ENCODE measurements around the gene VSTM2L. TPM values are rescaled to one million over a fixed set of nuclear protein-coding genes. Genes with fewer than 3 reads are reported as not detected.

VSTM2L gene
- polyA plus RNA-seq, 3 donors = 0.78 to 0.90 (median 0.82) TPM

DNA sequence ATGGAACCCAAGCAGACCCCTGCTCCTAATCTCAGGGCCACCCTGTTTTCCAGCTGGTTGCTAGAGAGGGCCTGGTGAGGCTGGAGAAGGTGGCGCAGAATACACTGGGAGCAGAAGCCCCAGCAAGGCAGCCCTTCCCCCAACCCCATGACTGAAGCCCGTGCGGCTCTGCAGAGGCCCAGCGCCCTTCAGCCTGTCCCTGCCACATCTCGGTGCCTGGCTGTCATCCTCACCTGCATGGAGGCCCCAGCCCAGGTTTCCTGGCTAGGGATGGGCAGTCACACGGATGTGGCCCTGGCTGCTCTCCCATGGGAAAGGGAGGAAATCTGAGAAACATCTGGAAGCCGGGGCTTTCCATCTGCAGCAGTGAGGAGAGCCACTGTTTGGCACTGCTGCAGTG lies 26.1 kb upstream of the VSTM2L start:
- no peak overlapping the region for H3K27ac ChIP-seq (ENCODE audit: low read depth, low read length)
- WGBS, 3 donors = 57 to 74% (median 72%) methylated on average over 7 of the region's 7 CpGs

- H3K27ac ChIP-seq (ENCODE audit: low read depth, low read length) = no peak overlapping the region
- WGBS, 3 donors = 74 to 78% (median 75%) methylated on average over 20 of the region's 20 CpGs
Measured at GRCh38 chr20:37877832-37878772, 24.8 kb upstream of the VSTM2L start.

DNA sequence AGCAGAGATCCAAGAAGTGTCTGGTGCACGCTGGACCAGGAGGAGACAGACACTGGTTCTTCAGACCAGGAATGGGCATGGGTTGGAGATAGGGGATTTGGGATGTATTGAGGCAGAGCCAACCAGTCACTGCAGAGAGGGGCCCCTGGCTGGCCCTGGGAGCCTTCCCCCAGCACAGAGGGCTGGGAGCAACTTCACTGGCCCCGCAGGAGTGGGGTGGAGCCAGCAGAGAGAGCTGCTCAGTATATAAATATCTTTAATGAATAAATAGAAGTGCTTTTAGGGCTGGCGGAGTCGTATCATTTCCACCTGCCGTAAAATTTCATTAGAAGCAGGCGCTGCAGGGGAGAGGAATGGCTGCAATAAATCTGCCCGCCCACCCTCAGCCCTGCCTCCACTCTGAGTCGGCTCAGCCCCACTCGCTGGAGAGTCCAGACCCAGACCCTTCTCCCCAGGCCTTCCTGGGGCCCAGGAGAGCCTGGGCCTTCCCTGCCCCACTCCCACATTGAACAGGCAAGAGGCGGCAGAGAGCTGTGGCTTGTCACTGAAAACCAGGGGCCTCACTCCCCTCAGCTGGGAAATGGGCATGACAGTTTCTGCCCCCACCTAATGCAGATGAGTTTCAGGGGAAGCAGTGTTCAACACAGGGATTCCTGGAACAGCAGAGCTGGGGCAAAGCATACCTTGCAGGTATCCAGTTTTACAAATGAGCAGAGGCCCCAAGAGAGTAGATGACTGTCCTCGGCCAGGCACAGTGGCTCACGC lies 23.9 kb upstream of the VSTM2L start:
- no peak overlapping the region for H3K27ac ChIP-seq (ENCODE audit: low read depth, low read length)
- 73 to 80% (median 80%) methylated on average over 12 of the region's 12 CpGs for WGBS, 3 donors

DNA sequence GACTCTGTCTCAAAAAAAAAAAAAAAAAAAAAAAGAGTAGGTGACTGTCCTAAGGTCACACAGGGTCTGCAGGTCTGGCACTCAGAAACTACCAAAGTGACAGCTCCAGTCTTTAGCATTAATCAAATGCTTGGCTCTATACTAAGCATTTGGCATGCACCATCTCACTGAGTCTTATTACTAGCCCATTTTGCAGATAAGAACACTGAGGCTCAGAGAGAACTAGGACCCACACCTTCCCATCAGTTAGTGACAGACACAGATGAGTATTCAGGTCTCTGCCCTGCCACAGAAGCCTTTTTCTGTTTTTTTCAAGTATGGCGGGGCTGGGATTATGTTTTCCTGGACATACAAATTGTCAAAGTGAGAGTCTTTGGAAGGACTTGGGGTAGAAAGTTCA lies 23.1 kb upstream of the VSTM2L start:
- WGBS, 3 donors = 91 to 100% (median 100%) methylated on average over 1 of the region's 1 CpG
- no peak overlapping the region for H3K27ac ChIP-seq (ENCODE audit: low read depth, low read length)

- H3K27ac ChIP-seq (ENCODE audit: low read depth, low read length) = no peak overlapping the region
Measured at GRCh38 chr20:37880726-37881591, 22.0 kb upstream of the VSTM2L start.

DNA sequence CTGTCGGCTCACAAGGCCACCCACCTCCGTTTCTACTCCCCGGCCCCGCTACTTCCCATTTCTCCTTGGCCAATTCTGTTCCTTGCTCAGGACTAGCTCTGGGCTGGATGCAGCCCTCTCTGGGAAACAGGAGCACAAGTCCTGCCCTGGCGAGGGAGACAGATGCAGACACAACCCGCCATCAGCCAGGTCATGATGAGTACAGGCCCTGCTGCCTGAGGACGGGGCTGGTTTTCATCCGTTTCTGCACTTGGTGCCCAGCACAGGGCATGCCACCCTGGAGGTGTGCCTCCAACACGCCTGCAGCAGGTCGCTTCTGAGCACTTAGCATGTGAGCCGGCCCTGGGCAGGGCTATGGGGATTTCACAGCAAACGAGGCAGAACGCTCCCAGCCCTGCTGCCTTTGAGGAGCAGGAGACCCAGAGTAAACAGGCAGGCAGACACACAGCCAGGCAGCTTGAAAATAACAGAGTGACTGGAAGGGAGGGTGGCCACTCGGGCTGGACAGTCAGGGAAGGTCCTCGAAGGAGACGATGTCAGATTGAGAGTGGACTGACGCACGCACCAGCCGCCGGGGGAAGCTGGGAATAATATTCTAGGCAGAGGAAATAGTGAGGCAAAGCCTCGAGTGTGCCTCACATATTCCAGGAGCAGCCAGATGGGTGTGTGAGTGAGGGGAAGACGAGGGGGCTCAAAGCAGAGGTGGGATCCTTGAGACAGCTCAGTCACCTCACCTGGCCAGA lies 21.2 kb upstream of the VSTM2L start:
- 70 to 79% (median 74%) methylated on average over 22 of the region's 22 CpGs for WGBS, 3 donors
- no peak overlapping the region for H3K27ac ChIP-seq (ENCODE audit: low read depth, low read length)

More at GRCh38 chr20:37880726-37881591, 22.0 kb upstream of the VSTM2L start:
- WGBS, 3 donors = 37 to 50% (median 46%) methylated on average over 18 of the region's 18 CpGs

DNA sequence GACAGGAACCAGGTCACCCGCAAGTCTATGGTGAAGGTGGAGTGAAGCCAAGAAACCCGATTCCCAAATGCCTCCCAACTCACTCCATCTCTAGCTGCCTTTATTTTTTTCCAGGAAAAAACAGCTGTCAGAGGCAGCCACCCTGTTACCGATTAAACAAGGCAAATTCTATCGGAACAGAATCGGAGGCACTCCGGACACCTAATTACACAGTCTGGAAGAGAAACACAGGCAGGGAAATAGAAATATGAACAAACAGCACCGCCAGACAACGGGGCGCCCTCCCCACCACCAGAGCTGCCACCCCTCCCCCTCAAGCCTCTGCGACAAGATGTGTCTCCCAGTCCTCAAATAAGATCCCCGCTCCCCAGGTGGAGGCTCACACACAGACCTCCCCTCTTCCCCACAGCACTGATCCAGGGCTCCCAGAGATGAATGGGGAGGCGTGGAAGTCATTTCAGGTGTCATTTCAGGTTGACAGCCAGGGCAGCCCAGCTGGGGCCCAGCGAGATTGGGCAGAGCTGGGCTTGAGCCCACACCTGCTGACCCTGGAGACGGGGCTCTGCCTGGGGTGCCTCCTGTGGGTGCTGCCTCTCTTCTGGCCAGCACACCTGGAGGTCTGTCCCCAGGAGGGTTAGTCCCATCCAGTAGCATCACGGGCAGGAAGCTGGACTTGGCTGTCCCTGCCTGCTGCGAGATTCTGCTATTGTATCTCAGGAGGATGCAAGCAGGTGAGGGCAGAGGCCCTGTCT lies 19.8 kb upstream of the VSTM2L start:
- no peak overlapping the region for H3K27ac ChIP-seq (ENCODE audit: low read depth, low read length)
- 57 to 81% (median 77%) methylated on average over 16 of the region's 16 CpGs for WGBS, 3 donors

GRCh38 chr20:37885042-37885441 lies 17.9 kb upstream of the VSTM2L start:
- H3K27ac ChIP-seq (ENCODE audit: low read depth, low read length) = no peak overlapping the region
- WGBS, 3 donors = 93 to 96% (median 95%) methylated on average over 8 of the region's 8 CpGs

- 46 to 58% (median 50%) methylated on average over 31 to 32 of the region's 32 CpGs for WGBS, 3 donors
- no peak overlapping the region for H3K27ac ChIP-seq (ENCODE audit: low read depth, low read length)
Measured at GRCh38 chr20:37885593-37886503, 17.1 kb upstream of the VSTM2L start.

DNA sequence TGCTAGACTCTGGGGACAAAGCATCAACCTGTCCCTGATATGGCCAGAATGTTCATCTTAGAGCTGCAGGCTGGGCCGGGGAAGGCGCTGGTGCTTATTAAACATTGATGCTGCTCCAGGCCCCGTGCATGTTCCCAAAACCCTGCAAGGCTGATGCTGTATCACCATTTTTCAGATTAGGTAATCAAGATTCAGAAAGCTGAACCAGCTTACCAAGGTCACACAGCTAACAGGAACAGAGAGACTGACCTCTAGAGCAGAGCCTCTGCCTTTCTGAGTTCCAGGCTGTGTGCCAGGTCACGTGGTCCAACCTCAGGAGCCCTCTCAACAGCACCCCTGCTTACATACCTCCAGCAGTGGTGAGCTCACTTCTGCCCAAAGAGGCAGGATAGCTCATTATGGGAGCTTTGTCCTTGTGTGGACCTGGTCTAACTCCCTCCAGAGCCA lies 16.1 kb upstream of the VSTM2L start:
- H3K27ac ChIP-seq (ENCODE audit: low read depth, low read length) = no peak overlapping the region
- 59 to 82% (median 70%) methylated on average over 4 of the region's 4 CpGs for WGBS, 3 donors

- H3K27ac ChIP-seq (ENCODE audit: low read depth, low read length) = no peak overlapping the region
- WGBS, 3 donors = 89 to 94% (median 94%) methylated on average over 10 of the region's 10 CpGs
Measured at GRCh38 chr20:37888641-37889040, 14.3 kb upstream of the VSTM2L start.

GRCh38 chr20:37890108-37890507 lies 12.8 kb upstream of the VSTM2L start:
- H3K27ac ChIP-seq (ENCODE audit: low read depth, low read length) = no peak overlapping the region
- WGBS, 3 donors = 80 to 90% (median 86%) methylated on average over 5 of the region's 5 CpGs

GRCh38 chr20:37890643-37891042 lies 12.3 kb upstream of the VSTM2L start:
- WGBS, 3 donors = 54 to 83% (median 76%) methylated on average over 13 of the region's 13 CpGs
- no peak overlapping the region for H3K27ac ChIP-seq (ENCODE audit: low read depth, low read length)

- 51 to 54% (median 52%) methylated on average over 9 of the region's 9 CpGs for WGBS, 3 donors
- H3K27ac ChIP-seq (ENCODE audit: low read depth, low read length) = no peak overlapping the region
Measured at GRCh38 chr20:37892001-37892400, 10.9 kb upstream of the VSTM2L start.

- no peak overlapping the region for H3K27ac ChIP-seq (ENCODE audit: low read depth, low read length)
- WGBS, 3 donors = 84 to 91% (median 88%) methylated on average over 5 of the region's 5 CpGs
Measured at GRCh38 chr20:37893566-37894241, 9.2 kb upstream of the VSTM2L start.

- H3K27ac ChIP-seq (ENCODE audit: low read depth, low read length) = no peak overlapping the region
- 75 to 88% (median 80%) methylated on average over 4 of the region's 4 CpGs for WGBS, 3 donors
Measured at GRCh38 chr20:37894454-37894853, 8.5 kb upstream of the VSTM2L start.
